ENCODE data around the gene CTDP1.

CTDP1 gene

DNA sequence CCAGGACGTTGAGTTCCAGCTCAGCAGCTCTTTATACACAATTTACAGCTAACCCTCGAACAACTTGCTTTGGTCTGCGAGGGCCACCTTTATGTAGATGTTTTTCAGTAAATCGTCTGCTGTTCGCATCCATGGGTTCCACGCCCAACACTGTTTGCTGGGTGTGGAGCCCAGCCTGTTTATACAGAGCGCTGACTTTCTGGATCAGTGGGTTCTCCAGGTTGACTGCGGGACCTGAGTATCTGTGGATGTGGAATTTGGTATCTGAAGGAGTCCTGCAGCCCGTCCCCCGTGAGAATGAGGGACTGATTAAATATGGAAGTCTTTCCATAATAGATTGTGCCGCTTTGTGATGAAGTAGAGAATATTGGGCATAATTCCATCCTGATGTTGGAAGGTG, 2.9 kb downstream of the CTDP1 start:
- H2AFZ ChIP-seq (ENCODE audit: low read depth, low read length) = no peak overlapping the region
- peaks cover 7% of the 10 kb centered on the region for H3K36me3 ChIP-seq (ENCODE audit: insufficient read depth, low read length)
- peaks cover 25% of the 10 kb centered on the region for H3K4me1 ChIP-seq (ENCODE audit: insufficient read depth, low read length)
- H3K4me3 ChIP-seq (ENCODE audit: low read length) = no peak overlapping the region
- no peaks in the 10 kb centered on the region for H3K27me3 ChIP-seq (ENCODE audit: insufficient read depth, low read length)
- no peaks in the 10 kb centered on the region for H3K9me3 ChIP-seq (ENCODE audit: low read length)

DNA sequence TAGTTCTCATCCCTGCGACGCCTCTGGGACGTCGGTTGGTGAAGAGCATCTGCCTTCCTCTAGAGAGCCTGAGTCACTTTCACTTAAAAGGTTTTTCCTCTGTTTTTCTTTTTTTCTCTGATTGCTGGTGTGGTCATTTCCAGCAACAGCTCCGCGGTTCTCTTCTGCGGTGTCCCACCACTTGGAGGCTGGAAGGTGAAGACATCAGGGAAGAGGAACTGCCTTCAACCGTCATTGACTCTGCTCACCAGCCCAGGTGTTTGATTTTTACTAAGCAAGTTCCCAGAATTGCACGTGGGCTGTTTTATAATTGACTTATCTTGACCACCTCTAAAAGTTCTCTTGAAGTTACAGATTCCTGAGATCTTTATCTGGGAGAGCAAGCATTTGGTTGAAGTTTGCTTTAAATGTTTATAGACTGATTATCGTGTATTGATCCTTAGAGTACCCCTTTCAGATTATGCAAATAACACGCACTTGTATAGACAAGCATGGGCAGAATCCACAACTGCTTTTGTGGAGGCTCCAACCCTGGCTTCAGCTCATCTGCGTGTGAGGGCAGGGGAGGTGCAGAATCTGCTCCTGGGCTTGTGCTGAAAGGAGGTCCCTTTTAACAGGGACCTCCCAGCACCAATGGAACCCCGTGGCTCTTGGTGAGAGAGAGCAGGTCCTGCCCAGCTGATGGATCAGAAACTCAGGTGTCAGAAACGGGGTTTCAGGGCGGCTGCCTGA, 3.5 kb downstream of the CTDP1 start:
- Histone ChIP-seq H3K4me1 (ENCODE audit: insufficient read depth, low read length) (peaks cover 21% of the 10 kb centered on the region), H2AFZ (ENCODE audit: low read depth, low read length) (no peak overlapping the region), H3K4me3 (ENCODE audit: low read length) (no peak overlapping the region), H3K9me3 (ENCODE audit: low read length) (peaks cover 4% of the 10 kb centered on the region), H3K27me3 (ENCODE audit: insufficient read depth, low read length) (no peaks in the 10 kb centered on the region), H3K36me3 (ENCODE audit: insufficient read depth, low read length) (peaks cover 5% of the 10 kb centered on the region)

DNA sequence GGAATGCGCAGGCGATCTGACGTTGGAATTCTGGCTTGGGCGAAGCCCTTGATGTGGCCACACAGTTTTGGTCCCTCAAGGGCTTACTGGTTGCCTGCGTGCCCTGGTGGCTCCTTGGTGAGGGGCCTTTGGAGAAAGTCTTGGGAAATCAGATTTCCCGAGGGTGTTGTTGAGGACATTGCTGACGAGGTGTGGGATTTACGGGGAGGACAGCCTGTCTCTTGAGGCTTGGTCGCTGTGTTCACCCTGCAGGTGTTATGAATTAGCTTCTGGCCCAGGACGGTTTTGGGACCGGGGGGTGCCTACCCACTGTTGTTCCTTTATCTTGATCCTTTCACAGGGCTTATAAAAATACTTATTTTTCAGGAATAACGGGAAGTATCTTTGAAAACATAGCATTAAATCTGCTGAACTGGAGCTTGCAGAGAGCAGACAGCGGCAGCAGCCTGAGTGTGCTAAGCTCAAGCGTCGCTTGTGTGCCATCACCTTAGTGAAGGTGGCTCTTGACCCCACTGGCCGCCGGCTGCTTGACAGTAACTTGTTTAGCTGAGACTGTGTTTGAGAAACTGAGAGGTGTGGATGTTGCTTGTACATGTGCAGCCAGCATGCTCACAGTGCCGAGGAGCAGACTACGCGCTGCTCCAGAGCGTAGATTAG, 4.2 kb downstream of the CTDP1 start:
- H3K4me3 ChIP-seq (ENCODE audit: low read length) = no peak overlapping the region
- H3K36me3 ChIP-seq (ENCODE audit: insufficient read depth, low read length) = peaks cover 5% of the 10 kb centered on the region

DNA sequence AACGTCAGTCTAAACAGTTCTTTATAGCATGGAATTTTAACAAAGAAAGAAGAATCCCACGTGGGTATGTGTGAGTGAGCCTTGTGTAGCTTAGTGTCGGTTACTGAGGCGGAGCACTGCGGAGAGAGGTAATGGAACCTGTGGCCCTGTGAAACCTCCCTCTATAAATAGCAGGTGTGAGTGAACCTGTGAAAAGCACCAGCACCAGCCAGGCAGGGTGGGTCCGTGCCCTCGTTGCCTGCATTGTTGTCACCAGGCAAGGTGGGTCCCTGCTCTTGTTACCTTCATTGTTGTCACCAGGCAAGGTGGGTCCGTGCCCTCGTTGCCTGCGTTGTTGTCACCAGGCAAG, 4.7 kb downstream of the CTDP1 start:
- Histone ChIP-seq H3K9me3 (ENCODE audit: low read length) (peaks cover 4% of the 10 kb centered on the region), H2AFZ (ENCODE audit: low read depth, low read length) (no peak overlapping the region), H3K27me3 (ENCODE audit: insufficient read depth, low read length) (no peaks in the 10 kb centered on the region), H3K36me3 (ENCODE audit: insufficient read depth, low read length) (peaks cover 5% of the 10 kb centered on the region), H3K4me3 (ENCODE audit: low read length) (no peak overlapping the region), H3K4me1 (ENCODE audit: insufficient read depth, low read length) (peaks cover 16% of the 10 kb centered on the region)

More for the DNA sequence above, 4.2 kb downstream of the CTDP1 start:
- Histone ChIP-seq H3K4me1 (ENCODE audit: insufficient read depth, low read length) (peaks cover 16% of the 10 kb centered on the region), H3K9me3 (ENCODE audit: low read length) (peaks cover 4% of the 10 kb centered on the region), H3K27me3 (ENCODE audit: insufficient read depth, low read length) (no peaks in the 10 kb centered on the region), H2AFZ (ENCODE audit: low read depth, low read length) (no peak overlapping the region)

DNA sequence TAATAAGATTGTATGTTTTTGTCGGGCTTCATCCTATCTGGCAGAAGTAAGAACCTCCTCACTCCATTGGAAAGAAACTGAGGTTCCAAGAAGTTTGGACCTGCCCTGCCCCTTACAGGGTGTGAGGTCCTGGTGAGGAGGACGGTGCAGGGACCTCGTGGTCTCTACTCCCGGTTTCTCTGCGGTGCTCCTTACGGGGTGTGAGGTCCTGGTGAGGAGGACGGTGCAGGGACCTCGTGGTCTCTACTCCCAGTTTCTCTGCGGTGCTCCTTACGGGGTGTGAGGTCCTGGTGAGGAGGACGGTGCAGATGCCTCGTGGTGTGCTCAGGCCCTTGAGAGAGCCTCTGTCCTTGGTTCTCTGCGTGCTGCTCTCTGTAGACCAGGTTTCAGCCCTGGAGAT, 5.2 kb downstream of the CTDP1 start:
- Histone ChIP-seq H3K4me3 (ENCODE audit: low read length) (no peak overlapping the region), H3K36me3 (ENCODE audit: insufficient read depth, low read length) (peaks cover 5% of the 10 kb centered on the region), H3K9me3 (ENCODE audit: low read length) (peaks cover 4% of the 10 kb centered on the region), H3K4me1 (ENCODE audit: insufficient read depth, low read length) (peaks cover 16% of the 10 kb centered on the region), H2AFZ (ENCODE audit: low read depth, low read length) (no peak overlapping the region), H3K27me3 (ENCODE audit: insufficient read depth, low read length) (no peaks in the 10 kb centered on the region)

DNA sequence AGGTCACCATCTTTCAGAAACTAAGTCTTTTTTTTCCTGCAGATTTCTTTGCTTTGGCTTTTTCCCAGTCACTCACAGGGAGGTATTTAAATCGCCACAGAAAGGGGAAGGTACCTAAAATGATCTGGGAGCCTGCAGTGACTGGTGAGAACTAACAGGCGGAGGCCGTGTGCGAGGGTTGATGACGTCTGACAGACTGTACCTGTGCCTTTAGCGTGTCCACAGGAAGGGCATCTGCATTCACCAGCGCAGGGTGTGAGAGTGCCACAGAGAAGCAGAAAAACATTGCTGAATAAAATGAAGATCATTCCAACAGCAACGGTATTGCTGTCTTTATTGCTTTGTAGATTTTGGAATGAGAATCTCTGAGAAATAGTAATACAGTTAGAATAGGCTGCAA, 5.7 kb downstream of the CTDP1 start:
- Histone ChIP-seq H2AFZ (ENCODE audit: low read depth, low read length) (no peak overlapping the region), H3K36me3 (ENCODE audit: insufficient read depth, low read length) (peaks cover 5% of the 10 kb centered on the region), H3K4me3 (ENCODE audit: low read length) (no peak overlapping the region), H3K9me3 (ENCODE audit: low read length) (peaks cover 4% of the 10 kb centered on the region), H3K4me1 (ENCODE audit: insufficient read depth, low read length) (peaks cover 15% of the 10 kb centered on the region), H3K27me3 (ENCODE audit: insufficient read depth, low read length) (no peaks in the 10 kb centered on the region)

DNA sequence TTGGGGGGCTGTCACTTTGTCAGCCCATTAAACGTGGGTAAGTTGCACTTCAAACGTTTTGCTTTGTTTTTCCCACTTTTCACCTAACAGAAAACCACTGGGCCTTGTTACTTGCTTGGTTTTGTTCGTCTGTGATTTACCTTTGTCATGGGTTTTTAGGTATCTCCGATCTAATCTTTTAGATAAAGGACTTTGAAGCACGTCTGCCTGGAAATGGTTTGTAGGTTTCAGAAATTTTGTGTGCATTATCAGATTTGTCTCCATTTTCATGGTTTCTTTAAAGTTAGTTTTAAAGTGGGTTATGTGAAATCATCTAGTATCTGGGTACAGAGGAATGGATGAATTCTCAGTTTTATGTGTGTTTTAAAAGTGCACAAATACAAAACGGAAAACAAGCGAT, 6.4 kb downstream of the CTDP1 start:
- peaks cover 4% of the 10 kb centered on the region for H3K9me3 ChIP-seq (ENCODE audit: low read length)
- no peak overlapping the region for H3K4me3 ChIP-seq (ENCODE audit: low read length)
- H3K27me3 ChIP-seq (ENCODE audit: insufficient read depth, low read length) = no peaks in the 10 kb centered on the region
- peaks cover 5% of the 10 kb centered on the region for H3K36me3 ChIP-seq (ENCODE audit: insufficient read depth, low read length)
- H2AFZ ChIP-seq (ENCODE audit: low read depth, low read length) = no peak overlapping the region
- peaks cover 8% of the 10 kb centered on the region for H3K4me1 ChIP-seq (ENCODE audit: insufficient read depth, low read length)

DNA sequence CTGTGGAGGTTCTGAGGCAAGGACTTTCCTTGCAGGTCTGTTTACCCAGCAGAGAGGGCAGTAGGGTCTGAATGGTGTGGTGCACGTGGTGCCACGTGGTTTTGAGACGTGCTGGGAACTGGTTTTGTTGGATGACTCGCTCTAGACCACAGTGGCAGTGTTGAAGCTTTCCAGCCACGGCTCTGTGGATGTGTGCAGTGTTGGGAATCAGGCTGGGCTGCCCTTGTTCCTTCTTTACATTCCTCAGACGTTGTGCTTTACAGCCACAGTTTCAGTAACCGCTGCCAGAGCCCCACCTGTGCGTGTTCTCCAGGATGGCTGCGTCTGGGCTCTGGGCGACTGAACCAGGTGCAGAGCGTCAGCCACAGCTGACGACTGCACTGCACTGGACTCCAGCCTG, 8.2 kb downstream of the CTDP1 start:
- H3K4me3 ChIP-seq (ENCODE audit: low read length) = no peak overlapping the region
- H3K27me3 ChIP-seq (ENCODE audit: insufficient read depth, low read length) = no peaks in the 10 kb centered on the region
- H2AFZ ChIP-seq (ENCODE audit: low read depth, low read length) = no peak overlapping the region
- H3K9me3 ChIP-seq (ENCODE audit: low read length) = peaks cover 4% of the 10 kb centered on the region
- H3K36me3 ChIP-seq (ENCODE audit: insufficient read depth, low read length) = no peaks in the 10 kb centered on the region
- no peaks in the 10 kb centered on the region for H3K4me1 ChIP-seq (ENCODE audit: insufficient read depth, low read length)

DNA sequence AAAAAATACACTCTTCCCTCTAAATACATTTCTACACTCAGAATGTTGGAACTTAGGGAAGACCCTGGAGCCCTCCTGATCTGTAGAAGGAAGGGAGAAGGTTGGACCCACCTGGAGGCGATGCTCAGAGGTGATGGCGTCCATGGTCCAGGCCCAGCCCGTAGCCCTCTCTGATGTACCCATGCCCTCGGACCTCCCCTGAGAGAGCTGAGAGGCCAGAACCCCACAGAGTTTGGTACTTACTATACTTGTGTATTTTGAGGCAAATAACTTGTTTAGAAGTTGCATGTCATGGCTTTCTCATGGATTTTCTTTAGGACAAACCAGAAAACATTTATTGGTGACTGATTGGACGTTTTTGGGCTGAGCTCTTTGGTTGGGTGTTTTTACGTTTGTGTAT, 10.5 kb downstream of the CTDP1 start:
- no peaks in the 10 kb centered on the region for H3K4me1 ChIP-seq (ENCODE audit: insufficient read depth, low read length)
- no peaks in the 10 kb centered on the region for H3K27me3 ChIP-seq (ENCODE audit: insufficient read depth, low read length)
- H2AFZ ChIP-seq (ENCODE audit: low read depth, low read length) = no peak overlapping the region
- H3K36me3 ChIP-seq (ENCODE audit: insufficient read depth, low read length) = peaks cover under 1% of the 10 kb centered on the region
- peaks cover 4% of the 10 kb centered on the region for H3K9me3 ChIP-seq (ENCODE audit: low read length)
- no peak overlapping the region for H3K4me3 ChIP-seq (ENCODE audit: low read length)

DNA sequence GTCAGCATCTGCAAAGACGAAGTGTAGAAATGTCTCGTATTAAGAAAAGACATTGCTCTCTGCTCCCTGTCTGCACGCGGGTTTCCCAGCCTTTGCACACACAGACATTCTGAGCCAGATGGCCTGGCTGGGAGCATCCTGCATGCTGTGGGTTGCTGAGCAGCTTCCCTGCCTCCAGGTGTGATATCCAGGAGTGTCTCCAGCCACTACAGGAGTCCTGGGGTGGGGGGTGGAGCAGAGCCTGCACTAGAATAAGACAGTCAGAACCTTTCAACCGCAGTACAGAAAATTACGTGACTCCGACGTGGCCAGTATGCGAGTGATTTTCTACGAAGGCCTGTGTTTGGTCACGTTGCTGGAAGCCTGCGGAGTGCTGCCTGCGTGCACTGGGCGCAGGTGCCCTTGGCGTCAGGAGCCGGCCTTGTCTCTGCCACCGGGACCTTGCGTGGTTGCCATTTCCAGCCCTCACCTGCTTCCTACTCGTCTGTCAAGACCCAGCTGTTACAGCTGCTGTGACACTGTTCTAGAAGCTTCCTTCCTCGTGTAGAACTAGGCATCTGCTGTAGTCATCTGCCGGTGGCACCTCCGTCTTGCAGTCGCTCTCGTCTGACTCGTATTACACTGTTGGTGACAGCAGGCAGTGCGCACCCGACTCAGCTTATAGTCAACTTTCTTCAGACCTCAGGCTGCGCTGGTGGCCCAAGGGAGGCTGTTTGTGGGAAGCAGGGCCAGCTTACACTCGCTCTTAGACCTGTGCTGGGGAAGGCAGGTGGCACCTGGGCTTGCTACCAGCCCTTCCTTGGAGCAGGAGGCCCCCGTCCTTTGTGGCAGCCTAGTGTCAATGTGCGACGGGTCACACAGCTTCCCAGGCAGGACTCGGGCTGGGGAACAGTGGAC, 11.2 kb downstream of the CTDP1 start:
- H3K36me3 ChIP-seq (ENCODE audit: insufficient read depth, low read length) = peaks cover 8% of the 10 kb centered on the region
- no peaks in the 10 kb centered on the region for H3K4me1 ChIP-seq (ENCODE audit: insufficient read depth, low read length)
- no peak overlapping the region for H3K4me3 ChIP-seq (ENCODE audit: low read length)
- H3K9me3 ChIP-seq (ENCODE audit: low read length) = peaks cover 4% of the 10 kb centered on the region
- H2AFZ ChIP-seq (ENCODE audit: low read depth, low read length) = no peak overlapping the region
- H3K27me3 ChIP-seq (ENCODE audit: insufficient read depth, low read length) = no peaks in the 10 kb centered on the region

DNA sequence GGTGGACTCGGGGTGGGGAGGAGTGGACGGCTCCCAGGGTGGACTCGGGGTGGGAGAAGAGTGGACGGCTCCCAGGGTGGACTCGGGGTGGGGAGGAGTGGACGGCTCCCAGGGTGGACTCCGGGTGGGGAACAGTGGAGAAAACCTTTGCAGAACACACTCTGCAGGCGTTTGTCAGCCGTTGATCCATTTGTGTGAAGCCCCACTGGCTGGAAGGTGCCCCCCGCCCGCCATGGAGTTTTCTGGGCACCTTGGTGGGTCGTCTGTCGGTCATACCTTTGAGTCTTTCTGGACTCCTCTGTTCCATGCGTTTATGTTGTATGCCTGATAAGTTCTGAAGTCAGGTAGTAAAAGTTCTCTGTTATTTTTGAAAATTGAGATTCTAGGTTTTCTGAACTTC, 12.5 kb downstream of the CTDP1 start:
- Histone ChIP-seq H3K4me1 (ENCODE audit: insufficient read depth, low read length) (no peaks in the 10 kb centered on the region), H3K36me3 (ENCODE audit: insufficient read depth, low read length) (peaks cover 12% of the 10 kb centered on the region), H2AFZ (ENCODE audit: low read depth, low read length) (no peak overlapping the region), H3K9me3 (ENCODE audit: low read length) (peaks cover 4% of the 10 kb centered on the region), H3K27me3 (ENCODE audit: insufficient read depth, low read length) (no peaks in the 10 kb centered on the region), H3K4me3 (ENCODE audit: low read length) (no peak overlapping the region)

DNA sequence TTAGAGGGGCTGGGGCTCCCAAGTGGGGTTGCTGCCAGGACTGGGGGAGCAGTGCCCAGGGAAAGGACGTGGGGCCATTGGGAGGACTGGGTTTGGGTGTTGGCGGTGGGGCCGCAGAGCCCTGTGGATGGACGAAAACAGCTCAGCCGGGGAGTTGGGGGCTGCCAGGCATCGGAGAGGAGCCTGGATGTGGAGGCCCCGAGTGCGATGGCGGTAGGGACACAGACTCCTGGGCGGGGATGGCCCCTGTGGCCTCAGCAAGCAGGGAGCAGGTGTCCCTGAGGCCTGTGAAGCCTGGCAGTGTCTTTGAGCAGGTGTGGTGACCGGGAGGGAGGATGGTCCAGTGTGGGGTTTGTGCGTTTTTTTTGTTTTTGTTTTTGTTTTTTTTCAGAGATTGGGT, 13.3 kb downstream of the CTDP1 start:
- Histone ChIP-seq H3K4me3 (ENCODE audit: low read length) (no peak overlapping the region), H3K27me3 (ENCODE audit: insufficient read depth, low read length) (no peaks in the 10 kb centered on the region), H3K9me3 (ENCODE audit: low read length) (peaks cover 1% of the 10 kb centered on the region), H3K36me3 (ENCODE audit: insufficient read depth, low read length) (peaks cover 19% of the 10 kb centered on the region), H2AFZ (ENCODE audit: low read depth, low read length) (no peak overlapping the region), H3K4me1 (ENCODE audit: insufficient read depth, low read length) (no peaks in the 10 kb centered on the region)

DNA sequence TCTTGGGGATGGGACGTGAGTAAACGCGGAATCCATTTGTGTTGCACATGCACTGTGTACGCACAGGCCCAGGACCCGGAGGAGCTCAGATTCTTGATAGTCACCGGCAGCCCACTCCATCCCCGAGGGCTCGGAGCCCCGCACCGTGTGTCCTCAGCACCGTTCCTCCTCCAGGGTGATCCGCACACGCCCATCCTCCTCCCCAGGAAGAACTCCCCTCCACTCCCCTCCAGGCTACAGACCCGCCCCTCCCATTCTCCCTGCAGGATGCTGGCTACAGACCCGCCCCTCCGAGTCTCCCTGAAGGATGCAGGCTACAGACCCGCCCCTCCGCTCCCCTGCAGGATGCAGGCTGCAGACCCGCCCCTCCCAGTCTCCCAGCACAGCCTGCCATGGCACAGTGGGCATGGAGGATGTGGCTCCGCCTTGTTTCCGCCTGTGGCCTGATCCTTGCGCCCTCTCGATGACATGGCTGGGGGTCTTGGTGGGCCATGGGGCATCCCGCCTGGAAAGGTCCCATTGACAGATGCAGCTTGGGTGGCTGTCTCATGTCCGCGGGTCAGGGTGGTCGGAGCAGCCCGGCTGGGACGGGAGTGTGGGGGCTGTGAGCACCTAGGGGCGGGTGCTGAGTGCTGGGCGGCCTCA, 14.1 kb downstream of the CTDP1 start:
- Histone ChIP-seq H3K9me3 (ENCODE audit: low read length) (no peaks in the 10 kb centered on the region), H2AFZ (ENCODE audit: low read depth, low read length) (no peak overlapping the region), H3K4me3 (ENCODE audit: low read length) (no peak overlapping the region), H3K4me1 (ENCODE audit: insufficient read depth, low read length) (no peaks in the 10 kb centered on the region), H3K27me3 (ENCODE audit: insufficient read depth, low read length) (no peaks in the 10 kb centered on the region), H3K36me3 (ENCODE audit: insufficient read depth, low read length) (peaks cover 27% of the 10 kb centered on the region)
